Pancreas (tissue), 10 donors: Measurements from ENCODE around the gene SERPINE2. TPM values are rescaled to one million over a fixed set of nuclear protein-coding genes. Genes with fewer than 3 reads are reported as not detected.
A peak's percentile ranks its signal among the peaks of the same experiment; 100 is the strongest.

Experiments
- ATAC-seq, 4 donors: fragments of 200-7000 bp; cut with Tn5 transposase; one replicate each; pipeline versions ENCODE4 v1.8.0 to v1.9.1; 2020; ENCODE audit warnings: mild to moderate bottlenecking in 4 of 4, moderate library complexity in 4 of 4
- DNase-seq, 6 donors: peaks; one replicate each; pipeline ENCODE4 v3.0.0-alpha.2; 2020
- FAIRE-seq: peaks from 2 replicates; lab custom pipeline; 2012; peaks lifted over from hg19 to GRCh38; lab: Jason Lieb, UNC
- H3K27ac ChIP-seq, 4 donors: fragments of 200-600 bp; sonication (generic); 1 replicate in 3 of 4; 2 replicates in 1 of 4; pipeline versions ENCODE4 v1.5.0 to v1.8.0; 2020
- H3K27me3 ChIP-seq, 4 donors: fragments of 200-600 bp; one replicate each; pipeline ENCODE4 v1.8.0; 2021
- H3K36me3 ChIP-seq, 3 donors: fragments of 200-600 bp; sonication (generic) in 1 of 3; one replicate each; pipeline versions ENCODE4 v1.5.0 to v1.8.0; 2020 to 2021
- H3K4me1 ChIP-seq, 3 donors: fragments of 200-600 bp; one replicate each; pipeline ENCODE4 v1.8.0; 2021
- H3K4me3 ChIP-seq, 4 donors: fragments of 200-600 bp; sonication (generic) in 2 of 4; one replicate each; pipeline versions ENCODE4 v1.5.0 to v1.8.0; 2020 to 2021
- H3K9me3 ChIP-seq, 4 donors: fragments of 200-600 bp; one replicate each; pipeline ENCODE4 v1.8.0; 2021
- CTCF ChIP-seq, 4 donors: fragments of 200-600 bp; sonication (generic) in 3 of 4; IDR thresholded peaks; one replicate each; pipeline versions ENCODE4 v1.5.0 to v1.8.0; 2021; ENCODE audit warnings: antibody characterized with exemption in 4 of 4
- WGBS, 2 donors: extraction: QIAGEN DNeasy Blood & Tissue Kit; methylation state at CpG; one replicate each; pipeline ENCODE4 v1.1.7; 2013; 5-methylcytosine and 5-hydroxymethylcytosine counted together
- intact Hi-C, 3 donors: fragments of 100-400 bp; cut with DNase I; formaldehyde crosslinking; loops; one replicate each; pipeline versions ENCODE4 v1.11.1 to v1.14.2; 2022
- polyA plus RNA-seq, 2 donors: library from polyadenylated mRNA; stranded (reverse); fragments of 200-250 nt; gene quantifications; one replicate each; pipeline ENCODE4 v1.2.3, GENCODE V29; 2013
- total RNA-seq, 6 donors: library from RNA; stranded (reverse); fragmentation: NEBNext Ultra II Directional in 4 of 6; extraction: Animal tissue kit (Norgen Biotek cat#: 25700) in 4 of 6; gene quantifications; one replicate each; pipeline versions ENCODE4 v1.2.1 to v1.2.4, GENCODE V29; 2021 to 2023
- donor health status: healthy with polysubstance abuse.
- donor health status: DM: no; HTN: no; CAD: no; lungs with moderate emphysema.
- donor health status: DM: no; HTN: no; CAD: no.
- donor health status: control.
- donor health status: control.
- donor health status: Bipolar disorder and iron deficiency.
- donor health status: DM: yes; HTN: yes; CAD: no.
- donor health status: DM: no; HTN: no; CAD: no.
- donor health status: DM: no; HTN: no; CAD: no.
- donor health status: DM: yes; HTN: yes; CAD: no.

The SERPINE2 gene
- total and polyA plus RNA-seq, 8 donors = 1.0 to 14.8 (median 2.8) TPM

- no peaks in the 10 kb centered on the region for H3K36me3 ChIP-seq
- no peaks in the 10 kb centered on the region for H3K9me3 ChIP-seq
- 49 to 56% methylated on average over 3 of the region's 3 CpGs for WGBS, 2 donors
- no peak for FAIRE-seq
- H3K27me3 ChIP-seq = no peaks in the 10 kb centered on the region
- no peak for TF ChIP-seq CTCF (IDR thresholded peaks at IDR 0.05)
- H3K4me3 ChIP-seq = no peak overlapping the region
- ATAC-seq = no peak
- intact Hi-C loops = no loop called here
- no peak overlapping the region for H3K27ac ChIP-seq
- H3K4me1 ChIP-seq = no peaks in the 10 kb centered on the region
- no peak for DNase-seq
These were observed 22.1 kb downstream of the SERPINE2 start for GRCh38 chr2:224016963-224017362.

- Histone ChIP-seq H3K4me3 (no peak overlapping the region), H3K27me3 (no peaks in the 10 kb centered on the region), H3K36me3 (no peaks in the 10 kb centered on the region), H3K27ac (no peak overlapping the region), H3K9me3 (no peaks in the 10 kb centered on the region), H3K4me1 (peaks cover 0 to 6% (median 0%) of the 10 kb centered on the region in 3 donors)
- DNase-seq = no peak
- TF ChIP-seq CTCF (IDR thresholded peaks at IDR 0.05) = no peak
- ATAC-seq = no peak
- intact Hi-C loops = no loop called here
- FAIRE-seq = no peak
- WGBS, 2 donors = 95 to 97% methylated on average over 4 of the region's 4 CpGs
These were observed 24.8 kb downstream of the SERPINE2 start for GRCh38 chr2:224014336-224014735.

DNA sequence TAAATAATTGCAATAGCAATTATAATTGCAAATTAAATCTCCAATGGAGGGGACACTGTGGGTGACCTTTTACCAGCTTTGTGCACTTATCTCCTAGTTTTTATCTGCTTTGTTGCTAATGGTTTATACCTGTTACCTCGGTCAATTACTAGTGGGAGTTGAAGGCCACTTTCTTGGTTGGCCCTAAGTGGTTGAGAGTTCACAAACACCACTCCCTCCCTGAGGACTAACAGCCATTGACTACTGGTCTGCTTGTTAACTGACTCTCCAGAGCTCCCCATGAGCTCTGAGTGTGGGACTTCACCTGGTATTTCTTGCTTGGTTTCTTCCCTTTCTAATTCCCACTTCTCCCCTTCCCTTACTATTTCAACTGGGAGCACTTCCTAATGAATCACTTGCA lies 27.2 kb downstream of the SERPINE2 start:
- no peak for TF ChIP-seq CTCF (IDR thresholded peaks at IDR 0.05)
- H3K27ac ChIP-seq = no peak overlapping the region
- no peaks in the 10 kb centered on the region for H3K27me3 ChIP-seq
- no peaks in the 10 kb centered on the region for H3K36me3 ChIP-seq
- H3K9me3 ChIP-seq = no peaks in the 10 kb centered on the region
- ATAC-seq (no peak), DNase-seq (no peak), FAIRE-seq (no peak)
- intact Hi-C loops = no loop called here
- WGBS, 2 donors = 39 to 56% methylated on average over 1 of the region's 1 CpG
- no peak overlapping the region for H3K4me3 ChIP-seq
- peaks cover 0 to 14% (median 0%) of the 10 kb centered on the region in 3 donors for H3K4me1 ChIP-seq

GRCh38 chr2:224009605-224010315 lies 29.3 kb downstream of the SERPINE2 start:
- TF ChIP-seq CTCF (IDR thresholded peaks at IDR 0.05) = no peak
- H3K27ac ChIP-seq = peak overlapping the region in 3 of 4 donors; percentile 20 to 77 (median 66)
- H3K4me3 ChIP-seq = no peak overlapping the region
- H3K9me3 ChIP-seq = no peaks in the 10 kb centered on the region
- 51% methylated on average over 5 of the region's 5 CpGs for WGBS, 2 donors
- ATAC-seq (peak in 1 of 4 donors; percentile 4), FAIRE-seq (no peak), DNase-seq (no peak)
- H3K4me1 ChIP-seq = peaks cover 0 to 14% (median 0%) of the 10 kb centered on the region in 3 donors
- no peaks in the 10 kb centered on the region for H3K27me3 ChIP-seq
- no peaks in the 10 kb centered on the region for H3K36me3 ChIP-seq
- intact Hi-C loops = no loop called here

GRCh38 chr2:224008702-224009261 lies 30.3 kb downstream of the SERPINE2 start:
- H3K27me3 ChIP-seq = no peaks in the 10 kb centered on the region
- FAIRE-seq = no peak
- TF ChIP-seq CTCF (IDR thresholded peaks at IDR 0.05) = no peak
- peak overlapping the region in 3 of 4 donors; percentile 20 to 77 (median 66) for H3K27ac ChIP-seq
- no peaks in the 10 kb centered on the region for H3K36me3 ChIP-seq
- peak in 4 of 6 donors; percentile 19 to 47 (median 32) for DNase-seq
- no peaks in the 10 kb centered on the region for H3K9me3 ChIP-seq
- intact Hi-C loops = no loop called here
- 11% methylated on average over 12 of the region's 12 CpGs for WGBS, 2 donors
- H3K4me1 ChIP-seq = peaks cover 0 to 14% (median 0%) of the 10 kb centered on the region in 3 donors
- peak overlapping the region in 2 of 4 donors; percentile 6 to 22 for H3K4me3 ChIP-seq
- ATAC-seq = peak; percentile 83 to 91 (median 87)
